KMS-11 (cell line): ENCODE measurements around the gene OLIG1.

Experiments used
- H2AFZ ChIP-seq: fragments of 200-600 bp; sonication (generic); 2 replicates; pipeline ENCODE4 v1.6.1; 2016; ENCODE audit warnings: antibody characterized with exemption, mixed run types, low read depth
- H3K27ac ChIP-seq: fragments of 200-600 bp; sonication (generic); 2 replicates; pipeline ENCODE4 v1.6.1; 2016; ENCODE audit warnings: mild to moderate bottlenecking, mixed run types
- H3K27me3 ChIP-seq: fragments of 200-600 bp; sonication (generic); 2 replicates; pipeline ENCODE4 v1.6.1; 2017; ENCODE audit warnings: mild to moderate bottlenecking, low read depth, mixed run types, moderate library complexity; ENCODE audit not compliant: insufficient read depth
- H3K36me3 ChIP-seq: fragments of 200-600 bp; sonication (generic); 2 replicates; pipeline ENCODE4 v1.6.1; 2017; ENCODE audit warnings: mild to moderate bottlenecking, mixed run types; ENCODE audit not compliant: insufficient read depth
- H3K4me1 ChIP-seq: fragments of 200-600 bp; sonication (generic); 2 replicates; pipeline ENCODE4 v1.6.1; 2016; ENCODE audit warnings: mild to moderate bottlenecking, low read depth, mixed run types; ENCODE audit not compliant: poor library complexity, severe bottlenecking
- H3K4me2 ChIP-seq: fragments of 200-600 bp; sonication (generic); 2 replicates; pipeline ENCODE4 v1.7.0; 2016; ENCODE audit warnings: mild to moderate bottlenecking, mixed run types
- H3K4me3 ChIP-seq: fragments of 200-600 bp; sonication (generic); IDR thresholded peaks from 2 replicates; pipeline ENCODE4 v1.6.1; 2017; ENCODE audit warnings: low read depth, low read length, mixed read lengths; ENCODE audit not compliant: insufficient read depth
- H3K79me2 ChIP-seq: fragments of 200-600 bp; sonication (generic); 2 replicates; pipeline ENCODE4 v1.6.1; 2016; ENCODE audit warnings: low read depth, mixed run types; ENCODE audit not compliant: insufficient read depth
- H3K9ac ChIP-seq: fragments of 200-600 bp; sonication (generic); 2 replicates; pipeline ENCODE4 v1.6.1; 2016; ENCODE audit warnings: mild to moderate bottlenecking, mixed run types
- H4K20me1 ChIP-seq: fragments of 200-600 bp; sonication (generic); 2 replicates; pipeline ENCODE4 v1.6.1; 2016; ENCODE audit warnings: mild to moderate bottlenecking, mixed run types; ENCODE audit not compliant: insufficient read depth
- CTCF ChIP-seq: fragments of 200-600 bp; sonication (generic); conservative IDR thresholded peaks from 2 replicates; pipeline ENCODE4 v1.6.1; 2017; ENCODE audit warnings: low read depth, mild to moderate bottlenecking, antibody characterized with exemption, low read length, moderate library complexity, mixed read lengths

The OLIG1 gene

GRCh38 chr21:33029975-33030461 is 39.9 kb upstream of the OLIG1 start:
- Histone ChIP-seq H3K4me2 (no peak overlapping the region), H3K79me2 (no peaks in the 10 kb centered on the region), H3K27ac (no peak overlapping the region), H2AFZ (no peak overlapping the region), H4K20me1 (no peaks in the 10 kb centered on the region), H3K27me3 (no peaks in the 10 kb centered on the region), H3K36me3 (no peaks in the 10 kb centered on the region), H3K4me1 (no peaks in the 10 kb centered on the region), H3K9ac (no peak overlapping the region), H3K4me3 (no peak overlapping the region)
- no peak for TF ChIP-seq CTCF

GRCh38 chr21:33030633-33031032 is 39.3 kb upstream of the OLIG1 start:
- no peak overlapping the region for H3K4me3 ChIP-seq
- no peak overlapping the region for H3K4me2 ChIP-seq
- no peak overlapping the region for H2AFZ ChIP-seq
- H4K20me1 ChIP-seq, result no peaks in the 10 kb centered on the region
- no peaks in the 10 kb centered on the region for H3K79me2 ChIP-seq
- H3K4me1 ChIP-seq, result no peaks in the 10 kb centered on the region
- no peak overlapping the region for H3K27ac ChIP-seq
- H3K36me3 ChIP-seq, result no peaks in the 10 kb centered on the region
- no peaks in the 10 kb centered on the region for H3K27me3 ChIP-seq
- no peak for TF ChIP-seq CTCF
- H3K9ac ChIP-seq, result no peak overlapping the region

GRCh38 chr21:33031152-33031911 is 38.6 kb upstream of the OLIG1 start:
- TF ChIP-seq CTCF, result no peak
- Histone ChIP-seq H2AFZ (no peak overlapping the region), H3K27me3 (no peaks in the 10 kb centered on the region)

GRCh38 chr21:33032434-33033047 is 37.4 kb upstream of the OLIG1 start:
- H3K4me3 ChIP-seq, result no peak overlapping the region
- no peaks in the 10 kb centered on the region for H3K79me2 ChIP-seq
- H2AFZ ChIP-seq, result no peak overlapping the region
- H3K27me3 ChIP-seq, result no peaks in the 10 kb centered on the region
- peaks cover 10% of the 10 kb centered on the region for H3K4me1 ChIP-seq
- H3K36me3 ChIP-seq, result no peaks in the 10 kb centered on the region
- no peak overlapping the region for H3K27ac ChIP-seq
- H3K9ac ChIP-seq, result no peak overlapping the region
- no peak for TF ChIP-seq CTCF
- H4K20me1 ChIP-seq, result no peaks in the 10 kb centered on the region
- no peak overlapping the region for H3K4me2 ChIP-seq

More at GRCh38 chr21:33031152-33031911, 38.6 kb upstream of the OLIG1 start:
- Histone ChIP-seq H3K36me3 (no peaks in the 10 kb centered on the region), H3K9ac (no peak overlapping the region), H3K27ac (no peak overlapping the region), H3K4me2 (no peak overlapping the region), H3K4me3 (no peak overlapping the region), H4K20me1 (no peaks in the 10 kb centered on the region), H3K79me2 (no peaks in the 10 kb centered on the region), H3K4me1 (peaks cover 4% of the 10 kb centered on the region)
